HG03103 (cell line): ENCODE data around the gene RNLS.

ENCODE experiments used
- ATAC-seq: cut with Tn5 transposase; IDR thresholded peaks from one replicate; pipeline ENCODE4 v1.9.1; 2021; ENCODE audit warnings: low read depth; ENCODE audit not compliant: unreplicated experiment

Gene RNLS

GRCh38 chr10:88526501-88527105 is 56.5 kb downstream of the RNLS start:
- no peak for ATAC-seq

- ATAC-seq = no peak
These were observed 57.6 kb downstream of the RNLS start for GRCh38 chr10:88525371-88526069.

- ATAC-seq = no peak
These were observed 59.2 kb downstream of the RNLS start for GRCh38 chr10:88523739-88524400.

GRCh38 chr10:88522715-88523114 is 60.4 kb downstream of the RNLS start:
- ATAC-seq = no peak

GRCh38 chr10:88521791-88522190 is 61.3 kb downstream of the RNLS start:
- no peak for ATAC-seq

- ATAC-seq = no peak
These were observed 67.9 kb downstream of the RNLS start for GRCh38 chr10:88515235-88515634.

- no peak for ATAC-seq
These were observed 70.5 kb downstream of the RNLS start for GRCh38 chr10:88512599-88512998.

GRCh38 chr10:88508796-88509195 is 74.3 kb downstream of the RNLS start:
- no peak for ATAC-seq

GRCh38 chr10:88507826-88508453 is 75.2 kb downstream of the RNLS start:
- no peak for ATAC-seq

- ATAC-seq = no peak
These were observed 75.7 kb downstream of the RNLS start for GRCh38 chr10:88507404-88507803.

GRCh38 chr10:88505680-88506215 is 77.4 kb downstream of the RNLS start:
- no peak for ATAC-seq

- ATAC-seq = no peak
These were observed 77.9 kb downstream of the RNLS start for GRCh38 chr10:88505265-88505664.

- ATAC-seq = no peak
These were observed 82.5 kb downstream of the RNLS start for GRCh38 chr10:88500656-88501055.

- no peak for ATAC-seq
These were observed 83.3 kb downstream of the RNLS start for GRCh38 chr10:88499569-88500470.

GRCh38 chr10:88497913-88498312 is 85.2 kb downstream of the RNLS start:
- no peak for ATAC-seq

GRCh38 chr10:88494537-88494936 is 88.6 kb downstream of the RNLS start:
- no peak for ATAC-seq

GRCh38 chr10:88493691-88494483 is 89.2 kb downstream of the RNLS start:
- ATAC-seq = no peak

GRCh38 chr10:88491314-88491713 is 91.8 kb downstream of the RNLS start:
- no peak for ATAC-seq

GRCh38 chr10:88490231-88490980 is 92.7 kb downstream of the RNLS start:
- ATAC-seq = no peak
